Dermis blood vessel endothelial cell (primary cell): ENCODE data around the gene PPP5C. TPM values are rescaled to one million over a fixed set of nuclear protein-coding genes. Genes with fewer than 3 reads are reported as not detected.
A peak's percentile ranks its signal among the peaks of the same experiment; 100 is the strongest.
"Not testable (repeated sequence)": the region's sequence is repeated elsewhere in the genome, so short reads cannot be mapped to it uniquely, and the experiment has no call there.

ENCODE experiments used
- DNase-seq: peaks from one replicate; pipeline ENCODE4 v3.0.0; 2010
- total RNA-seq: library from RNA; depleted of rRNA; stranded (reverse); fragments of >200 nt; gene quantifications from 2 replicates; pipeline ENCODE4 v1.2.3, GENCODE V29; 2014

PPP5C gene
- total RNA-seq: 88.8 and 113 TPM in 2 replicates

- peak; percentile 96 for DNase-seq
These were observed at the start of gene PPP5C for GRCh38 chr19:46346821-46347571. PPP5C (plus strand) TSS chr19:46347087; CDS start chr19:46347097, 10 bp downstream.

- peak; percentile 84 for DNase-seq
These were observed 49.0 kb upstream of the PPP5C start for GRCh38 chr19:46297700-46298478.

DNA sequence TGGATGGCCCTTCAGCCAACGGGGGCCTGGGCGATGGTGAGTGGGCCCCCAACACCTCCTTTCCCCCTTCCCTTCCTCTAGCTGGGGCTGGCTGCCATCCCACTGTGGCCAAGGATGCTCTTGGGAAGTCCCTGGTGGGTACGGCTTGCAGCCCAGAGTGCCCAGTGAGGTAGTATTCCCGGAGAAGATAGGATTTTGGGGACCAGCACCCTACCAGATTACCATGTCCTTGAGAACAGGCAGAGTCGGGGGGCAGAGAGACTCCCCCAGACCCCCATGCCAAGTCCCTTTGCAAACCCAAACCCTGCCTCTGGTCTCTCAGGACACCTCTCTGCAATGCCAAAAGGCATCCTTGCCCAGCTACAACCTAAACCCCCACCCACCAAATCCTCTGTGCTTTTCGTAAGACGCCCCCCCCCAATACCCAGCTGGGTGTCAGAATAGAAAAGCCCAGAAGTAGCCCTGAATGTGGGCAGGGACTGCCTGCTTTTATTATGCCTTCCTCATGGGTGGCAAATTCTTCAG is 48.3 kb upstream of the PPP5C start:
- no peak for DNase-seq

- peak; percentile 97 for DNase-seq
These were observed 47.8 kb upstream of the PPP5C start for GRCh38 chr19:46299004-46299509.

GRCh38 chr19:46299695-46300094 is 47.2 kb upstream of the PPP5C start:
- DNase-seq: no peak

DNA sequence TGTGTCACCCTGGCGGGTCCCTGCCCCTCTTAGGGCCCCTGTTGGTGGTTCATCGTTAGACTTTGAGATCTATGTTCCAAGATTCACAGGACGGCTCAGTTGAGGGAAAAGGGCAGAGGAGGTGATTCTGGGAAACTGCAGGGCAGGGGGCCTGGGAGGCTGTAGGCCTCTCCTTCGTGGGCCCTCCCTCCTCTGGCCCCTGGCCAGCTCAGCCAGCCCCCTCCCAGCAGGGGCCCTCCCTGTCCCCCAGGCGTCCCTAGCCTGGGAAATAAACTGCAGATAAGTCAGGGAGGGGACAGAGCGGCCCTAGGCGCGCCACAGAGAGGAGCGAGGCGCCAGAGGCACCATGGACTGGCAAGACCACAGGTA is 43.6 kb upstream of the PPP5C start:
- DNase-seq: no peak

DNA sequence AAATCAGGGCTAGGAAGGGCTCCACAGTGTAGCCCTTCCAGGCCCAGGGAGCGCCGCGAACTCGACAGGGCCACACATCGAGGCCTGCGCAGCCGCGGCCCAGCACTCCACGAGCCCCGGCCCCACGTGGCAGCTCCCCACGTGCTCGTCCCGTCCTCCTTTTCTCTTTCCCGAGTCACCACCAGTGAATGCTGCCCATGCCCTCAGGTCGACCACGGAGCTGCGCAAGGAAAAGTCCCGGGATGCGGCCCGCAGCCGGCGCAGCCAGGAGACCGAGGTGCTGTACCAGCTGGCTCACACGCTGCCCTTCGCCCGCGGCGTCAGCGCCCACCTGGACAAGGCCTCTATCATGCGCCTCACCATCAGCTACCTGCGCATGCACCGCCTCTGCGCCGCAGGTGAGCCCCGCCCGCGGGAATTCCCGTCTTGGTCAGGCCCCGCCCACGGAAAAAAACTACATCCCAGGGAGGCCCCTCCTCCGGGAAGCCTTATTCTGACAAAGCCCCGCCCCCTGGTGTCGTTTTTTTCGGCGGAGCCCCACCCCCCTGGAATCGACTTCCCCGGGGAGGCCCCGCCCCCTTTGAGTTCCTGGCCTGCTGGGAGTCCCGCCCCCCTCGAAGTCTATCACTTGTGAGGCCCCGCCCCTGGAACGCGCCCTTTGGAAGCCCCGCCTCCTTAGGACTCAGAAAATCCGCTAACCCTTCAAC is 43.0 kb upstream of the PPP5C start:
- DNase-seq: peak; percentile 41

- no peak for DNase-seq
These were observed 40.4 kb upstream of the PPP5C start for GRCh38 chr19:46306501-46306900.

DNA sequence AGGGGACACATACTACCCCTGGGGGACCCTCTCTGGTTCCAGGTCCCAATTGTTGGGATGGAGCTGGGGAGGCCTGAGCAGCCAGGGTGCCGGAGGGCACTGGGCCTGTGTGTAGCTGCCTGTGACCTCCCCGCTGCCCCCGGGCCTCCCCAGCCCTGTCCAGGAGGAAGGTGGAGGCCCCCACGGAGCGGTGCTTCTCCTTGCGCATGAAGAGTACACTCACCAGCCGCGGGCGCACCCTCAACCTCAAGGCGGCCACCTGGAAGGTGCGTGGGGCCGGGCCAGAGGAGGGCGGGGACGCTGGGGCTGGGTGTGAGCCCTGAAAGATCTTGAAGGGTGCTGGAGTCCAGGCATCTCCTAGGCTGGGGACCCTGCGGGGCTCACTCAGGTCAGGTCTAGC is 38.4 kb upstream of the PPP5C start:
- no peak for DNase-seq

DNA sequence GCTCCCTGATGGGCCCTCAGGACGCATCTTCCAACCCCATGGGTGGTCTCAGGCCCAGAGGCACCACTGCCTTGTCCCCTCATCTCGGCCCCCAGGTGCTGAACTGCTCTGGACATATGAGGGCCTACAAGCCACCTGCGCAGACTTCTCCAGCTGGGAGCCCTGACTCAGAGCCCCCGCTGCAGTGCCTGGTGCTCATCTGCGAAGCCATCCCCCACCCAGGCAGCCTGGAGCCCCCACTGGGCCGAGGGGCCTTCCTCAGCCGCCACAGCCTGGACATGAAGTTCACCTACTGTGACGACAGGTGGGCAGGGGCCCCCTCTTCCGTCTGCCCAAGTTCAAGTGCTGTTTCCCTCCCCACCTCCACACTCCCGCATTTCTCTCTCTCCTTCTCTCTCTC is 37.8 kb upstream of the PPP5C start:
- no peak for DNase-seq

DNA sequence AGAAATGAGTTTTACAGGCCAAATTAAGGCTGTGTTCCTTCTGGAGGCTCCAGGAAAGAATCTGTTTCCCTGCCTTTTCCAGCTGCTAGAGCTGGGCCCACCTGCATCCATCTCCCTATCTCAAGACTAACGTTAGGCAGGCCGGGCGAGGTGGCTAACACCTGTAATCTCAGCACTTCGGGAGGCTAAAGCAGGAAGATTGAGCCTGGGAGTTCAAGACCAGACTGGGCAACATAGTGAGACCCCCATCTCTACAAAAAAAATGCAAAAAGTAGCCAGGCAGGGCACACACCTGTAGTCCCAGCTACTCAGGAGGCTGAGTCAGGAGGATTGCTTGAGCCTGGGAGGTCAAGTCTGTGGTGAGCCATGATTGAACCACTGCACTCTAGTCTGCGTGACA is 35.4 kb upstream of the PPP5C start:
- no peak for DNase-seq

DNA sequence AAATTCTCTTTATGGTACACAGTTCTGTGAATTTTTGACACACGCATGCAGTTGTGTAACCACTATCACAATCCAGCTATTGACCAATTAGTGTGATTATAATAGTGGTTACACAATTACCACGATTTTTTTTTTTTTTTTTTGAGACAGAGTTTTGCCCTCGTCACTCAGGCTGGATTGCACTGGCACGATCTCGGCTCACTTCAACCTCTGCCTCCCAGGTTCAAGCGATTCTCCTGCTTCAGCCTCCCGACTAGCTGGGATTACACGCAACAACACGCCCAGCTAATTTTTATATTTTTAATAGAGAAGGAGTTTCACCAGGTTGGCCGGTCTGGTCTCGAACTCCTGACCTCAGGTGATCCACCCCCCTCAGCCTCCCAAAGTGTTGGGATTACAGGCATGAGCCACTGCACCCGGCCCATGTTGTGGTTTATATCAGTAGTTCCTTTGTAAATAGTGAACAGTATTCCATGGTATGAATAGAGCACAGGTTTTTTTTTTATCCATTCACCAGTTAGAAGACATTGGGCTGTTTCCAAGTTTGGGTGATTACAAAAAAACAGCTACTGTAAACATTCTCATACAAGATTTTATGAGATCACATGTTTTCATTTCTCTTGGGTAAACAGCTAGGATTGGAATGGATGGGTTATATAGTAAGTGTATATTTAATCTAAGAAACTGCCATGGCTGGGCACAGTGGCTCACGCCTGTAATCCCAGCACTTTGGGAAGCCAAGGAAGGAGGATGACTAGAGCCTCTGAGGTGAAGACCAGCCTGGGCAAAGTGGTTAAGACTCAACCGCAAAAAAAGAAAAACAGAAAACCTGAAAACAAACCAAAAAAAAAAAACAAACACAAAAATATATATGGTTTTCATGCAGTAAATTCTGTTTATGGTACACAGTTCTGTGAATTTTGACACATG is 33.1 kb upstream of the PPP5C start:
- not testable (repeated sequence) for DNase-seq

- DNase-seq: no peak
These were observed 29.5 kb upstream of the PPP5C start for GRCh38 chr19:46317339-46317738.

GRCh38 chr19:46319613-46320012 is 27.3 kb upstream of the PPP5C start:
- no peak for DNase-seq

GRCh38 chr19:46320559-46320958 is 26.3 kb upstream of the PPP5C start:
- no peak for DNase-seq

GRCh38 chr19:46321653-46322052 is 25.2 kb upstream of the PPP5C start:
- DNase-seq: no peak

GRCh38 chr19:46323227-46323626 is 23.7 kb upstream of the PPP5C start:
- not testable (repeated sequence) for DNase-seq

DNA sequence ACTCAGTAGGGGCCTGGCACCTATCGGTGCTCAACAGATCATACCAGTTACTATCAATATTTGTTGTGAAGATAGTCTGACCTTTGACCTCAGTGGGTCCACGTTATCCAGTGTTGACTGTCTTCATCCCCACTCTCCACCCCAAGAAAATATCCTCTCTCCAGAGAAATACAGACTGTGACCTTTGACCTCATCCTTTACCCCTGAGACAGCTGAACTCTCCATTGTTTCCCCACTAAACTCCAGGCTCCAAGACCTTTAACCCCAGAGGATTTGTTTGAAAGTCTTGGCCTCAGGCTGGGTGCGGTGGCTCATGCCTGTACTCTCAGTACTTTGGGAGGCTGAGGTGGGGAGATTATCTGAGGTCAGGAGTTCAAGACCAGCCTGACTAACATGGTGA is 22.6 kb upstream of the PPP5C start:
- DNase-seq: no peak

GRCh38 chr19:46326608-46327007 is 20.3 kb upstream of the PPP5C start:
- DNase-seq: no peak

DNA sequence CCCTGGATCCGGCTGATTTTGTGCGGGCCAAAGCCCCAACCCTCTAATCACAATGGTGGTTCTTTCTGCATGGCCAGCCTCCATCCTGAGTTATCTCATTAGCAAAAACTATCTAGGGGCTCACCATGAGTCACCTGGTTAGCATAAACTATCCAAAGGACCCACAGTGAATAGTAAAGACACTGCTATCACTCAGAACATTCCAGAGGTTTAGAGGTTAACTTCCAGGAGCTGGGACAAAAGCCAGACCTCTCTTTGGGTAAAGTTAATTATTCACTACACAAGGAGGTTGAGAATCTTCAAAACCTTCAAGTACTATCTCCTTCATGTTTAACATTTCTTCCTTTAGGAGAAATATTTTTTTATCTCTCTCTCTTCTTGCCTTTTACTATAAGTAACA is 18.8 kb upstream of the PPP5C start:
- DNase-seq: no peak

GRCh38 chr19:46330319-46330918 is 16.5 kb upstream of the PPP5C start:
- no peak for DNase-seq
